ENCODE results near the gene CTIF.

The CTIF gene

DNA sequence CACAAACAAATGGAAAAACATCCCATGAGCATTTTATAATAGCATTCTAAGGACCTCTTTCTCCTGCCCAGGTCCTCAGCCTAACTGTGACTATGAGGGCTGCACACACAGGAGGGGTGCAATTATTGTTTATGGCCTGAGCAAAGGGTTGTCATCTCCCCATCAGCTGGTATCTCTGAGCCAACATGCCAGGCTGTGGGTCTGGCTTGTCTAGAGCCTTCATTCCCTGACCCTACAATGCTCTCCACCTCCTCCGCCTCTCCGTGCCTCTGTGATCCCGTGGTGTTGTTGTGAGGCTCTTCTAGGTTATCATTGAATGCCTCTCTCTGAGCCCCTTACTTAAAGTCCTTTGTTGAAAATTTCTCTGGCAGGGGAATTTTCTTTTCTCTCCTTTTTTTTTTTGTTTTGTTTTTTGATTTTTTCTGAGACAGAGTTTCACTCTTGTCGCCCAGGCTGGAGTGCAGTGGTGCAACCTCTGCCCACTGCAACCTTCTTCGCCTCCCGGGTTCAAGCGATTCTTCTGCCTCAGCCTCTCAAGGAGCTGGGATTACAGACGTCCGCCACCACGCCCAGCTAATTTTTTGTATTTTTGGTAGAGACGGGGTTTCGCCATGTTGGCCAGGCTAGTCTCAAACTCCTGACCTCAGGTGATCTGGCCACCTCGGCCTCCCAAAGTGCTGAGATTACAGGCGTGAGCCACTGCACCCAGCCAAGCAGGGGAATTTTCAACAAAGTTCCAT is 285.6 kb downstream of the CTIF start:
- Histone ChIP-seq H3K4me3 (ENCODE audit: severe bottlenecking) (no peak overlapping the region), H3K9me3 (ENCODE audit: severe bottlenecking) (peaks cover 2% of the 10 kb centered on the region), H3K27ac (ENCODE audit: poor library complexity, severe bottlenecking) (no peak overlapping the region), H3K36me3 (ENCODE audit: low read depth) (peaks cover 13% of the 10 kb centered on the region), H3K27me3 (ENCODE audit: insufficient read depth, poor library complexity, severe bottlenecking) (no peaks in the 10 kb centered on the region), H3K4me1 (ENCODE audit: insufficient read depth, poor library complexity, severe bottlenecking) (peaks cover 7% of the 10 kb centered on the region)
- DNase-seq (ENCODE audit: low spot score) (peak; percentile 18), ATAC-seq (ENCODE audit: low read depth) (no peak)
- TF ChIP-seq, protein P1, sequence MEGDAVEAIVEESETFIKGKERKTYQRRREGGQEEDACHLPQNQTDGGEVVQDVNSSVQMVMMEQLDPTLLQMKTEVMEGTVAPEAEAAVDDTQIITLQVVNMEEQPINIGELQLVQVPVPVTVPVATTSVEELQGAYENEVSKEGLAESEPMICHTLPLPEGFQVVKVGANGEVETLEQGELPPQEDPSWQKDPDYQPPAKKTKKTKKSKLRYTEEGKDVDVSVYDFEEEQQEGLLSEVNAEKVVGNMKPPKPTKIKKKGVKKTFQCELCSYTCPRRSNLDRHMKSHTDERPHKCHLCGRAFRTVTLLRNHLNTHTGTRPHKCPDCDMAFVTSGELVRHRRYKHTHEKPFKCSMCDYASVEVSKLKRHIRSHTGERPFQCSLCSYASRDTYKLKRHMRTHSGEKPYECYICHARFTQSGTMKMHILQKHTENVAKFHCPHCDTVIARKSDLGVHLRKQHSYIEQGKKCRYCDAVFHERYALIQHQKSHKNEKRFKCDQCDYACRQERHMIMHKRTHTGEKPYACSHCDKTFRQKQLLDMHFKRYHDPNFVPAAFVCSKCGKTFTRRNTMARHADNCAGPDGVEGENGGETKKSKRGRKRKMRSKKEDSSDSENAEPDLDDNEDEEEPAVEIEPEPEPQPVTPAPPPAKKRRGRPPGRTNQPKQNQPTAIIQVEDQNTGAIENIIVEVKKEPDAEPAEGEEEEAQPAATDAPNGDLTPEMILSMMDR (IDR thresholded peaks at IDR 0.05; ENCODE audit: poor library complexity, severe bottlenecking) = no peak

DNA sequence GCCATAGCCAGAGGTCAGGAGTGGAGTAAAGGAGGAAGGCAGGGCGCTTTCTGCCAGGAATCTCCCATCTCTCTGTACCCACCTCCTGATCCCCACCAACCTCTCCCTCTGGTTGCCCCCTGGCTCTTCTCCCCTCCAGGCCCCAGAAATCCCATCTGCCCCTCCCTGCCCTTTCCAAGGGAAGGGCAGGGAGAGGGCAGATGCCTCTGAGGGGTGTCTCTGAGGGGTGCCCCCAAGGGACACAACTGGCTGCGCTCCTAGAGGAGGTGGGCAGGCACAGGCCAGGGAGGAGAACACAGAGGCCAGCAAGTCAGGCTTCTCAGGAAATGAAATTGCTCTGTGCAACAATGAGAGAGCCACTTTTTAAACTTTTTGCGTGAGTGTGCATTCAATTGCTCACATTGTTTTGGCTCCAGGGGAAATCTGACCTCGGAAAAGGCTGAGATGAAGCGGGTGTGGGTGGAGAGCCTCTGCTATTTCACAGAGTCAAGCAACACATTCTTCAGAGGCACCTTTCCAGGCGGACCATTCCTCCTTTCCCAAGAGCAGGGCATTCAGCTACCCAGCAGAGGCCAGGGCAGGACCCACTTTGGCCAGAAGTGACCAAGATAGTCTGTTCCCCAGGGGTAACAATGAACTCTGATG is 286.4 kb downstream of the CTIF start:
- H3K4me3 ChIP-seq (ENCODE audit: severe bottlenecking) = no peak overlapping the region
- H3K27me3 ChIP-seq (ENCODE audit: insufficient read depth, poor library complexity, severe bottlenecking) = no peaks in the 10 kb centered on the region
- TF ChIP-seq, protein P1 (IDR thresholded peaks at IDR 0.05; ENCODE audit: poor library complexity, severe bottlenecking) = no peak
- H3K27ac ChIP-seq (ENCODE audit: poor library complexity, severe bottlenecking) = no peak overlapping the region
- ATAC-seq (ENCODE audit: low read depth) = no peak
- DNase-seq (ENCODE audit: low spot score) = no peak
- H3K4me1 ChIP-seq (ENCODE audit: insufficient read depth, poor library complexity, severe bottlenecking) = peaks cover 7% of the 10 kb centered on the region
- peaks cover 2% of the 10 kb centered on the region for H3K9me3 ChIP-seq (ENCODE audit: severe bottlenecking)
- peaks cover 13% of the 10 kb centered on the region for H3K36me3 ChIP-seq (ENCODE audit: low read depth)

DNA sequence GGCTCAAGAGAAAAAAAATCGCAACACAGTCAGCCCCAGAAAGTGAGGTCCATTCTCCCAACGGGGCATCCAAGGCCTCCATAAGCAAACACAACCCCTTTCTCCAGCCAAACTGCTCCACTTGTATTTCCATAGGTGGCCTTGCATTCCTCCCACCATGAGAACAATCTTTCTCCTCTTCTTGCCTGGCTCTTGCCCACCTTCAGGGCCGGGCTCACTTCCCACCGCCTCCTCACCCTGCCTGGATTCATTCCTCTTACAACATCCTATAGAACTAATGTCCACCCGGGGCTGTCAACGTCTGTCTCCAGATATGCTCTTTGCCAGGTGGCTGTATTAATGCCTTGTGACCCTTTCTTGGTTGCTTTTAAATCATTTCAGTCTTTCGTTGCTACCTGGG is 287.4 kb downstream of the CTIF start:
- ATAC-seq (ENCODE audit: low read depth) (no peak), DNase-seq (ENCODE audit: low spot score) (no peak)
- H3K27ac ChIP-seq (ENCODE audit: poor library complexity, severe bottlenecking) = no peak overlapping the region
- H3K27me3 ChIP-seq (ENCODE audit: insufficient read depth, poor library complexity, severe bottlenecking) = no peaks in the 10 kb centered on the region
- H3K4me3 ChIP-seq (ENCODE audit: severe bottlenecking) = no peak overlapping the region
- TF ChIP-seq, protein P1 (IDR thresholded peaks at IDR 0.05; ENCODE audit: poor library complexity, severe bottlenecking) = no peak
- H3K4me1 ChIP-seq (ENCODE audit: insufficient read depth, poor library complexity, severe bottlenecking) = peaks cover 7% of the 10 kb centered on the region
- peaks cover 13% of the 10 kb centered on the region for H3K36me3 ChIP-seq (ENCODE audit: low read depth)
- H3K9me3 ChIP-seq (ENCODE audit: severe bottlenecking) = peaks cover 2% of the 10 kb centered on the region

DNA sequence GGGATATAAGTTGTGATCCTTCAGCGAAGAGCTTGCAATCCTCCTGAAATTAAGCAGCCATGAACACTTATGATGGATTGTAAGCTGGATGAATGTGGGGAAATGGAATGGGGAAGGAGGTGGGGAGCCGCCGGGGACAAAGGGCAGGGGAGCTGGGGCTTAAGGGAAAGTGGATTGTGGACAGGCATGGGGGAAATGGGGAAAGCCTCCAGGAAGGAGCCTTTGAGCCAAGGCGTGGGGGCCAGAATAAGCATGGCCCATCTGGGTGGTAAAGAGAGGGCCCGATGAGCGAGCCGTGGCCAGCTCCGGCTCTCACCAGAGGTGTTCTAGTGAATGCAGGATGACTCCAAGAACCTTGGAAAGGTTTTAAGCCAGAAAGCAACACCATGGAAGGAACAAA is 288.0 kb downstream of the CTIF start:
- TF ChIP-seq, protein P1 (IDR thresholded peaks at IDR 0.05; ENCODE audit: poor library complexity, severe bottlenecking) = no peak
- ATAC-seq (ENCODE audit: low read depth) (no peak), DNase-seq (ENCODE audit: low spot score) (no peak)
- H3K4me1 ChIP-seq (ENCODE audit: insufficient read depth, poor library complexity, severe bottlenecking) = peaks cover 7% of the 10 kb centered on the region
- no peaks in the 10 kb centered on the region for H3K27me3 ChIP-seq (ENCODE audit: insufficient read depth, poor library complexity, severe bottlenecking)
- no peak overlapping the region for H3K27ac ChIP-seq (ENCODE audit: poor library complexity, severe bottlenecking)
- peaks cover 13% of the 10 kb centered on the region for H3K36me3 ChIP-seq (ENCODE audit: low read depth)
- no peak overlapping the region for H3K4me3 ChIP-seq (ENCODE audit: severe bottlenecking)
- peaks cover 2% of the 10 kb centered on the region for H3K9me3 ChIP-seq (ENCODE audit: severe bottlenecking)
